Measurements from ENCODE around the gene PEDS1. TPM values are rescaled to one million over a fixed set of nuclear protein-coding genes. Genes with fewer than 3 reads are reported as not detected.
A peak's percentile ranks its signal among the peaks of the same experiment; 100 is the strongest.

PEDS1 gene
- total and polyA plus RNA-seq, 2 of the 8 experiments (the other 6 are each of a cell fraction or from before 2014, with no cell fraction given), result 28.9 to 75.9 TPM

GRCh38 chr20:50191544-50192363, 38.2 kb upstream of the PEDS1 start (continued):
- TF ChIP-seq RBBP5 (IDR thresholded peaks at IDR 0.05; ENCODE audit: borderline replicate concordance, low read depth, low read length) (no peak), POU5F1 (IDR thresholded peaks at IDR 0.05; ENCODE audit: low read depth, low read length) (no peak), TBP (IDR thresholded peaks at IDR 0.05; ENCODE audit: low read depth, low read length) (peak; percentile 19; the same call in 1 of the 2 replicates), POLR2A (IDR thresholded peaks at IDR 0.05; ENCODE audit: control extremely low read depth in 1 of 2, low read depth in 2 of 2, low read length in 2 of 2) (peak; percentile 41 to 61; a peak in 2 of 3 replicates)
